Uterus (tissue), 4 donors: Measurements from ENCODE around the gene TBC1D2B. TPM values are rescaled to one million over a fixed set of nuclear protein-coding genes. Genes with fewer than 3 reads are reported as not detected.

ENCODE experiments used
- DNase-seq, 2 donors: peaks; one replicate each; pipeline ENCODE4 v3.0.0-alpha.2; 2019 to 2020
- H3K27ac ChIP-seq, 2 donors: fragments of 200-600 bp; sonication (generic); 1 replicate in 1 of 2; 2 replicates in 1 of 2; pipeline ENCODE4 v1.5.1; 2016 to 2018
- H3K27me3 ChIP-seq, 2 donors: fragments of 200-600 bp; sonication (generic); one replicate each; pipeline ENCODE4 v1.5.1; 2018 to 2019; ENCODE audit warnings: control low read depth in 1 of 2
- H3K36me3 ChIP-seq, 2 donors: fragments of 200-600 bp; sonication (generic); one replicate each; pipeline ENCODE4 v1.5.1; 2019; ENCODE audit warnings: control low read depth in 1 of 2
- H3K4me1 ChIP-seq, 2 donors: fragments of 200-600 bp; sonication (generic); one replicate each; pipeline ENCODE4 v1.5.1; 2018 to 2019; ENCODE audit warnings: control low read depth in 1 of 2
- H3K4me3 ChIP-seq, 2 donors: fragments of 200-600 bp; sonication (generic); 1 replicate in 1 of 2; 2 replicates in 1 of 2; pipeline ENCODE4 v1.5.1; 2018 to 2019; ENCODE audit warnings: mild to moderate bottlenecking in 1 of 2
- H3K9me3 ChIP-seq, 2 donors: fragments of 200-600 bp; sonication (generic); one replicate each; pipeline ENCODE4 v1.5.1; 2019; ENCODE audit warnings: control low read depth in 1 of 2
- CTCF ChIP-seq, 4 experiments: fragments of 200-600 bp in 2 of 4; fragments of 450-650 bp in 2 of 4; sonication (generic) in 2 of 4; IDR thresholded peaks; one replicate each; pipeline ENCODE4 v1.5.1; 2016 to 2019; ENCODE audit warnings: antibody characterized with exemption in 4 of 4, mild to moderate bottlenecking in 2 of 4, moderate library complexity in 1 of 4
- POLR2A ChIP-seq, 2 donors: fragments of 450-650 bp; IDR thresholded peaks; one replicate each; pipeline ENCODE4 v1.6.1; 2016; ENCODE audit warnings: antibody characterized with exemption in 2 of 2, mild to moderate bottlenecking in 1 of 2, moderate library complexity in 1 of 2
- intact Hi-C: fragments of 100-400 bp; cut with DNase I; formaldehyde crosslinking; loops from one replicate; pipeline ENCODE4 v1.15.1; 2023; ENCODE audit warnings: low total_unique reads
- total RNA-seq, 4 donors: library from RNA; depleted of rRNA in 3 of 4; stranded (reverse); fragments of >200 nt in 3 of 4; gene quantifications; one replicate each; pipeline versions ENCODE4 v1.1.0 to v1.2.4, GENCODE V29; 2014 to 2023
- donor health status: DM: yes; HTN: yes; CAD: no.

The TBC1D2B gene
- total RNA-seq, 4 donors from 2014 or later: 27.7 to 89.0 (median 57.9) TPM

DNA sequence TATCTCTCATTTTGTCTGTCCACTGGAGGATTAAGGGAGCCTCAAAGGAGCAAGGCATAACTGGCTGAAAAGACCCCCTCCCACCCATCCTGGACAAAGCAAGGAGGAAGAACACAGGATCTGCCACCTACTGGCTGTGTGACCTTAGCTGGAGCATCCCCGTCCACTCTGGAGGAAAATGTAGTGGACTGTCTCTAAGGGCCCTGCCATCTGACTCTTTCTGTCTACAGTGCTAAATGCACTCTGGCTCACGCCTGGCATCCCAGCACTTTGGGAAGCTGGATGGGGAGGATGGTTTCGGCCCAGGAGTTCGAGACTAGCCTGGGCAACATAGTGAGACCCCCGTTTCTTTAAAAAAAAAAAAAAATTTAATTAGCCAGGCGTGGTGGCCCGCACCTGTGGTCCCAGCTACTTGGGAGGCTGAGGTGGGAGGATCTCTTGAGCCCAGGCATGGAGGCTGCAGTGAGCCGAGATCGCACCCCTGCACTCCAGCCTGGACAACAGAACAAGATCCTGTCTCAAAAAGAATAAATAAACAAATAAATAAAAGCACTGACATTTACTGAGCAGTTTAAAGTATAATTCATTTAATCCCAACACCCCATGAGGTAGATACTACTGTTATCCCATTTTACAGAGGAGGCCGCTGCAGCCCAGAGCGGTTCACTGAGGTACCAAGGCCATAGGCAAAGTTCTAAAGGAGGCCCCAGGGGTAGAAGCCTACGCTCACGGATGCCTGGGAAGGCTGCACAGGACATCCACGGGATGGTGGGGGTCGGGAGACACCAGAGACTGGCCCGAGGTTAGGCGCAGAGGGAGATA, 1.1 kb downstream of the TBC1D2B start:
- intact Hi-C loops: loop anchor here (10.0 kb wide), 1 partner anchor 72 kb away; no protein-coding TSS in a partner anchor
- TF ChIP-seq POLR2A (IDR thresholded peaks at IDR 0.05) (no peak), CTCF (IDR thresholded peaks at IDR 0.05) (peak in 1 of 4 experiments; percentile 19)
- H3K4me1 ChIP-seq: peaks cover 0 to 7% of the 10 kb centered on the region in 2 donors

GRCh38 chr15:78075490-78076230, 1.9 kb downstream of the TBC1D2B start:
- H3K36me3 ChIP-seq: no peaks in the 10 kb centered on the region
- no peak for TF ChIP-seq CTCF (IDR thresholded peaks at IDR 0.05)
- TF ChIP-seq POLR2A (IDR thresholded peaks at IDR 0.05): peak in 1 of 2 donors; percentile 20
- H3K4me3 ChIP-seq: peak overlapping the region; percentile 41 to 96
- H3K27me3 ChIP-seq: no peaks in the 10 kb centered on the region
- peak overlapping the region; percentile 88 to 95 for H3K27ac ChIP-seq
- intact Hi-C loops: loop anchor here (10.0 kb wide), 1 partner anchor 71 kb away; no protein-coding TSS in a partner anchor
- peaks cover 0 to 7% of the 10 kb centered on the region in 2 donors for H3K4me1 ChIP-seq
- no peaks in the 10 kb centered on the region for H3K9me3 ChIP-seq
- peak; percentile 52 to 59 for DNase-seq

More for the DNA sequence above, 1.1 kb downstream of the TBC1D2B start:
- Histone ChIP-seq H3K36me3 (no peaks in the 10 kb centered on the region), H3K4me3 (peak overlapping the region; percentile 41 to 96), H3K27me3 (no peaks in the 10 kb centered on the region), H3K9me3 (no peaks in the 10 kb centered on the region), H3K27ac (peak overlapping the region; percentile 88 to 95)
- DNase-seq: no peak

DNA sequence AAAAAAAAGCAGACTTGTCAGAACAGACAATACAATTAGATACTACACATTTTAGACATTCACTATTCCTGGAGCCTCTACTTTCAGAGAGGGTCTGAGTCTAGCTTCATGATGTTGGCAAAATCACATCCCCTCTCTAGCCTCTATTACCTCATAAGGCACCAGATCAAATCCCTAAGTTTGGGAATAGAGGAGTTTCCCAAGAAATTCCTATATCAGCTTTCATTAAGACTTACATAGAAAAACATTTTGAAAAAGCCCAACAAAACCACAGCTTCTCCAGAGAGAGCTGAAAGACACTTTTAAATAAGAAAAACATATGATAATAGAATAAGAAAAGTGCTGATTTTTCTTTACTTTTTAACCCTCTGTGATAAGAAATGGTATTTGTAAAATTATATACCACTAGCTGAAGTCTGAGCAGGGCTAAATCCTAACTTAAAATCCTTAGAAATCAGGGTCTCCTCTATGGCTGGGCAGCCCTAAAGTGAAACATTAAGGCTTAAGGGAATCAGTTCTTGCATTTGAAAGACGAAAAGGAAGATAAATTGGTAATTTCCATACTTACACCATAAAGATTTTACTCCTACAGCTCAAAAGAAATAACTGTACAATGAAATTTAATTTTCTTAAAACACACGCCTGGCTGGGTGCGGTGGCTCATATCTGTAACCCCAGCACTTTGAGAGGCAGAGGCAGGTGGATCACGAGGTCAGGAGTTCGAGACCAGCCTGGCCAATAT, 4.3 kb downstream of the TBC1D2B start:
- peak overlapping the region; percentile 80 to 92 for H3K27ac ChIP-seq
- no peak overlapping the region for H3K4me3 ChIP-seq
- H3K36me3 ChIP-seq: no peaks in the 10 kb centered on the region
- no peak for TF ChIP-seq POLR2A (IDR thresholded peaks at IDR 0.05)
- no peak for TF ChIP-seq CTCF (IDR thresholded peaks at IDR 0.05)
- peaks cover 12 to 18% of the 10 kb centered on the region in 2 donors for H3K4me1 ChIP-seq
- no peak for DNase-seq
- no peaks in the 10 kb centered on the region for H3K9me3 ChIP-seq
- H3K27me3 ChIP-seq: no peaks in the 10 kb centered on the region
- intact Hi-C loops: loop anchor here (10.0 kb wide), 1 partner anchor 68 kb away; no protein-coding TSS in a partner anchor

DNA sequence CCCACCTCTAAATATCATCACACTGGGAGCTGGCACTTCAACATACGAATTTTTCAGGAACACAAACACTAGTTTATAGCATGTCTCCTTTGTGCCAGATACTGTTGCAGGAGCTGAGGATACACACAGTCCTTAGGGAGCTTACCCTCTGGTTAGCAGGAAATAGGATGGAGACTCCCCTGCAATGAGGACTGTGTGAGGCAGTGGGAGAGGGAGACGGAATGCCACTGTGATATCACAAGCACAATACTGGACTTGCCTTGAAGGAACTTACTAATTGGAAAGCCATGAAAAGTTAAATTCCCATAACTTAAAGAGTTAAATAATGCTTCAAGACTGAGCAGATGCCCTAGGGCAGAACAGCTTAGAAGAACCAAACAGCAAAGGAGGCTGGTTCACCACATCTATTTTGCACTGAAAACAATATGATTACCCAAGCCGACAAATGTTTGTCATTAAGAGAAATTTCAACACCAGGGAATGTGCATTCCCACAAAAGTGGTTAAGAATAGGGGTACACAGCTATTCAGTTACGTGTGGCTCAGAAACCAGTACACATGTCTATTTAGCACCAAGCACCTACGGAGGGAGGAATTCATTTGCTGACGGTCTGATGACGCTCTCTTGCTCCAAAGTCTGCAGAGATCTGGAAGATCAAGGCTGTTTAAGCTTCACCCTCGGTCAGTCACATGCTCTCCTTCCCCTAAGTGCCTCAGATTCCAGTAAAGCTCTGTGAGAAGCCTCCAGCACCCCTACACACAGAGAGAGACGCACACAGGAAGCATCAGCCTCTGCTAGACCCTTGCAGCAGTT, 5.2 kb downstream of the TBC1D2B start:
- intact Hi-C loops: loop anchor here (10.0 kb wide), 1 partner anchor 67 kb away; no protein-coding TSS in a partner anchor
- Histone ChIP-seq H3K36me3 (no peaks in the 10 kb centered on the region), H3K4me1 (peaks cover 12 to 25% of the 10 kb centered on the region in 2 donors), H3K9me3 (no peaks in the 10 kb centered on the region), H3K27me3 (no peaks in the 10 kb centered on the region), H3K27ac (peak overlapping the region; percentile 80 to 92), H3K4me3 (no peak overlapping the region)
- TF ChIP-seq POLR2A (IDR thresholded peaks at IDR 0.05) (peak in 1 of 2 donors; percentile 26), CTCF (IDR thresholded peaks at IDR 0.05) (no peak)
- DNase-seq: peak; percentile 30 to 53
